NCI-H1417 (cell line): ENCODE measurements around the gene CMKLR1.

ENCODE experiments used
- DNase-seq, 3 experiments: peaks; one replicate each; lab custom pipeline; 2025; lab: John Stamatoyannopoulos, UW

The CMKLR1 gene

GRCh38 chr12:108363165-108363564 is 24.1 kb upstream of the CMKLR1 start:
- no peak for DNase-seq

DNA sequence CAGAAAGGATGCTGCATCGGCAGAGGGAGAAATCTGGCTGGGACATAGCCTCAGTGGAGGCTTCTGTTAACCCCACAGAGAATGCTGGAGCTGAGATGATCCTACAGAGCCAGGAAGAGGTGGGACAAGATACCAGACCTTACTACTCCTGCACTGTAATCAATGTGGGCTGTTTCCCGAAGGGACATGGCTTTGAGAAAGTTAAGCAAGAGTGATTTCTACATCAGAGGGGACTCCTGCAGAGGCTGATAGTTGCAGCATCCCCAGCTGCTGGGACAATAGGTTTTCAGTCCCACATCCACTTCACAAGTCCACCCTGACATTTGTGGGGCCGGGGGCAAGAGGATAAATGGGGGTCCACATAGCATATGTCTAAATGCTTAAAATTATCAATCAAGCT is 22.5 kb upstream of the CMKLR1 start:
- DNase-seq = no peak

- DNase-seq = no peak
These were observed 21.4 kb upstream of the CMKLR1 start for GRCh38 chr12:108360487-108360886.

DNA sequence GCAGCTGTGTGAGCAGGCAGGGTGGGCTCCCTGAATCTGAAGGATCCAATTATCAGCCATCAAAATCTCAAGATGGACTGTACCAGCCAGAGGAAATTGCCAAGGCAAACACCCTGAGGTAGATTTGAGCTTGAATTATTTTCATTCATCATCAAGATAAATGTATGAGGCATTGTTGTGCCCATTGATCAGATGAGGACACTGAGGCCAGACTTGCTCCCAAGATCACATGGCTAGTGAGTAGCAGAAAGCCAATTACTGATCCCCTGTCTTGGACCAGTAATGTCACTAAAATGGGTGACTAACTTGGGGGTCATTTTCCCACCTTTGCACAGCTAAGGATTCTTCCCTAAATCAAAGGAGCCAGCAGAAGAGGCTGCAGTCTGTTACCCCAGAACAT is 20.9 kb upstream of the CMKLR1 start:
- no peak for DNase-seq

GRCh38 chr12:108358580-108358965 is 19.5 kb upstream of the CMKLR1 start:
- peak in 1 of 3 experiments; percentile 37 for DNase-seq

- DNase-seq = no peak
These were observed 18.9 kb upstream of the CMKLR1 start for GRCh38 chr12:108357834-108358579.

DNA sequence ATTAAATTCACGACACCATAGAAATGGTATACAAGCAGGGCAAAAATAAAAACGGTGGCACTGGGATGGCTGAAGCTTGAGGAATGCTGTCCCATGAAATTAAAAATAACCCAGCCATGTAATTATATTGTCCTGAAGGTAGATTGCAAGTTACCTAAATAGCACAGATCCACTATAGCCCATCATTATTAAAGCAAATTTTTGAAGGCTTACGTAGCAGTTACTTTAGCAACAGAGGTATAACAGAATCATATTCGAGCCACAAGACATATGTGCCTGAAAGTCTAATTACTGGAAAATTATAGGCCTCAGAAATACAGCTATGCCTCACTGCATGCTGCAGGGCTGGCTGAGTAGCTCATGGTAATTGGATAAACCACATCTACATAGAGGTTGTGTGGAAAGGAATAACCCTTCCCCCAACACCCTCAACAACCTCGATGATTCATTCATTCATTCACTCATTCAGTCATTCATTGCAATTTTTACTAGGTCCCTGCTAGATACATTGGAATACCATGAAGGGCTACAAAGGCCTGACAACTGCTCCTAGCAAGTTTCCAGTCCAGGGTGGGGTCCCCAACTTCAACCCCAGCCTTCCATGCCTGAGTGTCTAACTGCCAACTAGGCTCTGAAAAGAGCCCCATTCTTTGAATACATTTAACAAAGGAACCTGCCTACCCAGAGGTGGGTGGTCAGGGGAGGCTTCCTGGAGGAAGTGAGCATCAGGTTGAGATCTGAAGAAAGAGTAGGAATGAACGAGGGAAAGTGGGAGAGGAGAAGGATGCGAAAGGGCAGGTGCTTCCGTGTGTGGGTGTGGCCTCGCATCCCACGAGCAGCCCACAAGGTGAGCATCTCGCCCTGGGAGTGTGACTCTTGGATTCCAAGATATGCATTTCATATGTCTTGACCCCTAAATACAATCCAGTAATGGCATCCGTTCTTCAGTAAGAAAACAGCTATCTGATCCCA is 18.0 kb upstream of the CMKLR1 start:
- peak in 2 of 3 experiments; percentile 43 to 79 for DNase-seq

GRCh38 chr12:108355069-108355468 is 16.0 kb upstream of the CMKLR1 start:
- no peak for DNase-seq

- DNase-seq = peak in 1 of 3 experiments; percentile 29
These were observed 13.5 kb upstream of the CMKLR1 start for GRCh38 chr12:108352591-108352990.

- DNase-seq = no peak
These were observed 11.4 kb upstream of the CMKLR1 start for GRCh38 chr12:108350511-108350910.

DNA sequence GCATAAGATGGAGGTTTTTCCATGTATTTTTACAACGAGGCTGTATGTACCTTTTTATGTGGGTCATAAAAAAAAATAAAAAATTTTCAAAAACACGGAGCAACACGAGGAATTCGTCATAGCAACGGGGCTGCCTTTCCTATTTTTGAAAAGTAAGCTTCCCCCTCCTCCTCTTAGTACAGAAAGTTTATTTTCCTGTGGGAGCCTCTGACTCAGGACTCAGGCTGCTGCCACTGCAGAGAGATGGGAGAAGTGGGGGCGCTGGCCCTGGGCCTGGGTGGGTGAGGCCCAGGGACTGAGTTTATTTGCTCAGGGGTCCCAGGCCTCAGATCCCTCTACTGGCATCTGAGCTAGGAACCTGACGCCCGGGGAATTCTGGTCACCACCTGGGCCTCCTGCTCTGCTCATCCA is 10.2 kb upstream of the CMKLR1 start:
- DNase-seq = no peak

DNA sequence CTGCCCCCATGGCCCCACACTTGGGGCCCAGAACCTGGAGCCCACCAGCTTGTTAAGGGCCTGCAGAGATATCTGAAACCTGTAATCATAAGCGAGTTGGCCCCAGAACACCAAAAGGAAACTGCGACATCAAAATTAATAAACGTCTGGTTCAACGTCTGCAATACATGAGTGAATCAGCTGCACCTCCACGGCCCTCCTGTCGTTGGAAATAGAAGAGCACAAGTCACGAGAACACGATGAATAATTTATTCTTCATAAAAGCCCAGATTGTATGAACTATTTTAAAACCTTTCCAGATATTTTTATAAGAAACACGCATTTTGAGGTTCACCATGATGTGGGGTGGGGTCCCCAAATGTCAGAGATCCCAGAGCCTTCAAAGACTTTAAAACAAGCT is 9.7 kb upstream of the CMKLR1 start:
- DNase-seq = peak in 1 of 3 experiments; percentile 21

DNA sequence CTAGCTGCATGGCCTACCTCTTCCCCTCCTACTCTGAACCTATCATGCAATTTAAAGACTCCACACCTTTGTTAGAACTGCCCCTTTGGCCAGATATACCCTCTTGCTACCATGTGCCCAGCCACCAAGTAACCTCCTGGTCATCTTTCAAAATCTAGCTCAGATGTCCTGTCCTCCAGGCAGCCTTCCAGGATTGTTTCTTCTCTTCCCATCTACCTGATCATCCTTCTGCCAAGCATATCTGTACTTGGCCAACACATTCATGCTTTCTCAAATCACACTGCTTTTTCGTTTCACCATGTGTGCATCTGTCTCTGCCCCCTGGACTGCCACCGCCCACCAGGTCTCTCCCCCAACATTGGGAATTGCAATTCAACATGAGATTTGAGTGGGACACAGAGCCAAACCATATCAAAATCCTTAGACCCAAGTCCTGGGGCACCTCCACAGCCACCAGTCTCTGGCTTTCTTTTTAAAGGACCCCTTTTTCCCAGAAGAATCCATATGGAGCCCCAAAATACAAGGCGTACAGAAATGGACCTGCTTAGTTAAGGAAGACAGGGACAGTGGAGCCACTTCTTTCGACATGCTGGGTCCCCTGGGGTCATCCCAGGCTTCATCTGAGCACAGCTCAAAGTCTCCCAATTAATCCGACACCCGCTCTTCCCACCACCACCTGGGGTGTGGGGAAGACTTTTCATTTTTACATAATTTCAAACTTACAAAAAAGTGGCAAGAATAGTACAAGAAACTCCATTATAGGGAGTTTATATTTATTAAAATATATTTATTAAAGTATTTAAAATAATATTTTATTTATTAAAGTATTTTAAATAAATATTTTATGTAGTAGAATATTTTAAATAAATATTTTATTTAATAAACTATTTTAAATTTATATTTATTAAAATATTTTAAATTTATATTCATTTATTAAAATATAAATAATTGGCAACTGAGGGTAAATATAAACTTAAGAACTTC is 7.9 kb upstream of the CMKLR1 start:
- peak in 1 of 3 experiments; percentile 33 for DNase-seq

DNA sequence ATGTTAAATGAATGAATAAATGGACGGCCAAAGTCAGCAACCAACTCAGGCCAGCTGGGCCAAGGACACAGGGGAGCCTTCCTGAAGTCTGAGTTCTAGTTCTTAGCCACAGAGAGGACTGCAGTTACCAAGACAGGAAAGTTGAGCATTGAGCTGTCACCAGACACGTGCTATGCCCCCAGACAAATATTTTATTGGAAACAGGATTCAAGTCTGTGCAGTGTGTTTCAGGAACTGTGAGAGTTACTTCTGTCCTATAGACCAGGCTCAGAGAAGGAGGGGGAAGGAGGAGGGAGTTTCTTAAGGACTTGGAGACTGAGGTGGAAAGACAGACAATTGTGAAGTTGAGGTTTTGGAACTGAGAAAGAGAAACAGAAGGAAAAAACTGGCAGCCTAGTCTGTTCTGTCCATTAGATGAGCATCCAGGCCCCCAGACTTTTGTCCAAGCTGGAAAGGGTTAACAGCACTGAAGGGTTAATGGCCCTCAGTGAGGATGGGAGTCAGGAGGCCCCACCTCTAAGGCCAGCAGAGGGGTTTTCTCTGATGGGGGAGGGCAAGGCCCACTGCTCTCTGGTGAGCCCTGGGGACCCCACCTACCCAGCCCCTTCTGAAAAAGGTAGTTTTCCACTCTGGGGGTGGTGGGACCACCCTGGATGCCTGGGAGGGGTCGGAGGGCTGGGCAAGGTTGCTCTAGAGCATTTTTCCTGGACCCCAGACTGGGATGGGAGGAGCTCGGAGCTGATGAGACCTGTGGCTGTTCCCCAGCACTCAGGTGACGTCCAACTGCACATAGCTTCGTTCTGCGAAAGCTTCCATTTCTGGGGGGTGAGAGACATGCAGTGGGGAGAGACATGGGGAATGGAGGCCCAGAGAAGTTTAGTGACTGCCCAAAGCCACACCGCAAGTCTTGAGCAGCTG is 6.9 kb upstream of the CMKLR1 start:
- no peak for DNase-seq

DNA sequence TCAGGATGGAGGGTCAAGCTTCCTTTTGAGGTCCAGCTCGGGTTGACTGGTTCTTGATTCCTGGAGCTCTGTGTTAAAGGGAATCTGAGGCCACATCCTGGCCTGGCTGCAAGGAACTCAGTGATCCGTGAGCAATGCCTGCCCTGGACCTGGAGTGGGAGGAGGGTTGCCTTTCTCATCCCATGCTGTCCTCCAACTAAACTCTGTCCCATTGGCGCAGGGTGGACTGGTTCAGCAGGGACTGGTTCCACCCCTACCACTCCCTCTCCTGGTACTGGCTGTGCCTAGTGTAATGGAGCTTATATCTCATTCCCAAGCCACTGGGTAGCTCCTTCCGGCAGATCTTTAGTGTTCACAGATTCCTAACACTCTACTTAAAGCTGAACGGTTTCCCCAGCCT is 3.9 kb upstream of the CMKLR1 start:
- DNase-seq = no peak

DNA sequence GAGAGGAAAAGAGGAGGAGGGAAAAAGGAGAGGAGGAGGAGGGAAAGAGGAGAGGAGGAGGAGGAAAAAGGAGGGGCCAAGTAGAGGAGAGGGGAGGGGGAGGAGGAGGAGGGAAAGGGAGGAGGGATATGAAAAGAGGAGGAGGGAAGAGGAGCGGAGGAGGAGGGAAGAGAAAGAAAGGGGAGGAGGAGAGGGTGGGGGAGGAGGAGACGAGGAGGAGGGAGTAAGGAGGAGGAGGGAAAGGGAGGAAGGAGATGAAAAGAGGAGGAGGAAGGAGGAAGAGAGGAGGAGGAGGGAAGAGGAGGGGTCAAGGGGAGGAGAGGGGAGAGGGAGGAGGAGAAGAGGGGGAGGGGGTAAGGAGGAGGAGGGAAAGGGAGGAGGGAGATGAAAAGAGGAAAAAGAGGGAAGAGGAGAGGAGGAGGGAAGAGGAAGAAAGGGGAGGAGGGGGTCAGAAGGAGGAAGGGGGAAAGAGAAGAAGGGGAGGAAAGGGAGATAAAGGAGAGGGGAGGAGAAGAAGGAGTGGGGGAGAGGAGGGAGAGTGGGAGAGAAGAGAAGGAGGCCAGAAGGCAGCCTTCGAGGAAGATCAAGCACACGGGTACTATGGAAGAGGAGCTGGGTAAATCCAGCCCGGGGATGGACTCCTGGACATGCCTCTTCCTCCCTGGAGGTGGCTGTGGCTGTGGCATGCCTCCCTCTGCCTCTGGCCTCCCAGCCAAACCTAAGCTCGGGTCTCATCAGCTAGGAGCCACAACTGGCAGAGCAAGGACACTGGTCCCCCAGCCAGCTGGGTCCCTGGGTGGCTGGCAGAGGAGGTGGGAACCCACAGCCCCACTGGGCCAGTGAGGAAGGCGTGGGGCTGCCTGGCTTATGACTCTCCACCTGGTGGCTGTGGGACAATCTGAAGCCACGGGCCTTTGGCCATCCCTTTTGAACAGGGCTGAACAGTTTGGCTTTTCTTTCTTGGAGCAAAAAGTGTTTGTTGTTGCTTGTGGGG is 3.0 kb upstream of the CMKLR1 start:
- no peak for DNase-seq

GRCh38 chr12:108341356-108341755 is 2.2 kb upstream of the CMKLR1 start:
- DNase-seq = no peak

- no peak for DNase-seq
These were observed 926 bp upstream of the CMKLR1 start for GRCh38 chr12:108340037-108340436.
